Amniotic stem cell (primary cell): ENCODE data around the gene VMO1.
A peak's percentile ranks its signal among the peaks of the same experiment; 100 is the strongest.

Experiments
- DNase-seq: peaks from one replicate; lab custom pipeline; 2025; lab: John Stamatoyannopoulos, UW

VMO1 gene

GRCh38 chr17:4800462-4801196 is 14.5 kb upstream of the VMO1 start:
- DNase-seq = no peak

GRCh38 chr17:4796552-4796920 is 10.4 kb upstream of the VMO1 start:
- no peak for DNase-seq

- no peak for DNase-seq
Measured at GRCh38 chr17:4795168-4795567, 9.0 kb upstream of the VMO1 start.

- DNase-seq = no peak
Measured at GRCh38 chr17:4790705-4791088, 4.5 kb upstream of the VMO1 start.

GRCh38 chr17:4789951-4790704 is 4.0 kb upstream of the VMO1 start:
- peak; percentile 80 for DNase-seq

GRCh38 chr17:4789701-4789950 is 3.5 kb upstream of the VMO1 start:
- no peak for DNase-seq

- DNase-seq = no peak
Measured at GRCh38 chr17:4788807-4789700, 2.9 kb upstream of the VMO1 start, which contains the start of gene GLTPD2. Gene GLTPD2, plus strand, starts transcription at chr17:4788964. Its CDS starts 48 bp downstream, at chr17:4789012.

GRCh38 chr17:4788159-4788806 is 2.1 kb upstream of the VMO1 start:
- no peak for DNase-seq

GRCh38 chr17:4786516-4786915 is 352 bp upstream of the VMO1 start:
- no peak for DNase-seq

GRCh38 chr17:4785311-4786105 is 656 bp downstream of the VMO1 start:
- no peak for DNase-seq

- DNase-seq = no peak
Measured at GRCh38 chr17:4782652-4783051, 3.5 kb downstream of the VMO1 start.

- no peak for DNase-seq
Measured at GRCh38 chr17:4780325-4780955, 5.7 kb downstream of the VMO1 start.

- no peak for DNase-seq
Measured at GRCh38 chr17:4777969-4778760, 8.0 kb downstream of the VMO1 start.

GRCh38 chr17:4772235-4772613 is 13.9 kb downstream of the VMO1 start:
- no peak for DNase-seq

- no peak for DNase-seq
Measured at GRCh38 chr17:4771519-4772234, 14.5 kb downstream of the VMO1 start, which contains the start of gene TM4SF5. Gene TM4SF5, plus strand, starts transcription at chr17:4771886. Its CDS starts 37 bp downstream, at chr17:4771923.

GRCh38 chr17:4769628-4770027 is 16.5 kb downstream of the VMO1 start:
- no peak for DNase-seq

- no peak for DNase-seq
Measured at GRCh38 chr17:4768298-4768697, 17.9 kb downstream of the VMO1 start.

GRCh38 chr17:4766723-4767122 is 19.4 kb downstream of the VMO1 start:
- no peak for DNase-seq

GRCh38 chr17:4766201-4766600 is 20.0 kb downstream of the VMO1 start:
- no peak for DNase-seq
